H1 (cell line): ENCODE results near the gene GDF3. TPM values are rescaled to one million over a fixed set of nuclear protein-coding genes. Genes with fewer than 3 reads are reported as not detected.

Experiments used
- PHF8 ChIP-seq: fragments of 200-600 bp; sonication (generic); conservative IDR thresholded peaks from 2 replicates; pipeline ENCODE4 v1.7.1; 2012; ENCODE audit warnings: low read depth, mild to moderate bottlenecking, inconsistent platforms, low read length, moderate library complexity
- SAP30 ChIP-seq: fragments of 300-600 bp; sonication (generic); IDR thresholded peaks from 2 replicates; pipeline ENCODE4 v1.7.1; 2012; ENCODE audit warnings: low read length, moderate library complexity, mild to moderate bottlenecking, inconsistent platforms; ENCODE audit not compliant: insufficient read depth, insufficient replicate concordance
- SIRT6 ChIP-seq: IDR thresholded peaks from one replicate; pipeline ENCODE4 v1.7.1; 2012; ENCODE audit warnings: low read length, inconsistent platforms
- polyA plus RNA-seq, 7 experiments: library from polyadenylated mRNA; depleted of rRNA in 3 of 7; stranded (reverse) in 5 of 7; unstranded in 2 of 7; fragments of >200 nt in 5 of 7; fragments of 200-250 nt in 2 of 7; gene quantifications; 1 replicate in 5 of 7; 2 replicates in 1 of 7; 4 replicates in 1 of 7; pipeline versions ENCODE4 v1.2.1 to v1.2.3, GENCODE V29; 2011 to 2013; ENCODE audit warnings: missing spikeins in 2 of 7, mixed read lengths in 2 of 7
- total RNA-seq: library from RNA; stranded (reverse); fragmentation: NEBNext Ultra II Directional; extraction: Animal tissue kit (Norgen Biotek cat#: 25700); gene quantifications from 2 replicates; pipeline ENCODE4 v1.2.1, GENCODE V29; 2021

The GDF3 gene
- total and polyA plus RNA-seq, 2 of the 8 experiments (the other 6 are each of a cell fraction or from before 2014, with no cell fraction given) = 4.3 to 16.8 TPM

DNA sequence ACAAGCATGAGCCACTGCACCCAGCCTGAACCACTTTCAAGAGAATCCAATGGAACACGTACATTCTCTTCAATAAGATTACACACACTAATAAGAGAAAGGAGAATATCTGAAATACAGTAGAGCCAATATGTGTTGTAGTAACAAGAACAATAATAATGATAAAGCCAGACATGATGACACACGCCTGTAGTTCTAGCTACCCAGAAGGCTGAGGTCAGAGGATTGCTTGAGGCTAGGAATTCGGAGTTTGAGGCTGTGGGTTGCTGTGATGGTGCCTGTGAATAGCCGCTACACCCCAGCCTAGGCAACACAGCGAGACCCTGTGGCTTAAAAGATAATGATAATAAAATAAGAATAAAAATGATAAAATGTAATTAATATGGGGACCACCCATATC lies 45.5 kb downstream of the GDF3 start (continued):
- no peak for TF ChIP-seq SAP30
- no peak for TF ChIP-seq SIRT6
- no peak for TF ChIP-seq PHF8
